Measurements from ENCODE around the gene TMEM92.

- no peak for TF ChIP-seq CTCF (conservative IDR thresholded peaks at IDR 0.05; ENCODE audit: low read depth, low read length)
- no peak for TF ChIP-seq EZH2phosphoT487 (IDR thresholded peaks at IDR 0.05; ENCODE audit: borderline replicate concordance, low read length)
- no peak for TF ChIP-seq EZH2 (IDR thresholded peaks at IDR 0.05; ENCODE audit: low read length, unreplicated experiment)
These were observed 13.0 kb upstream of the TMEM92 start for GRCh38 chr17:50261051-50261915.
